GM21737 (cell line): Measurements from ENCODE around the gene LOXHD1.

ENCODE experiments used
- ATAC-seq: cut with Tn5 transposase; IDR thresholded peaks from one replicate; pipeline ENCODE4 v1.9.1; 2021; ENCODE audit warnings: mild to moderate bottlenecking, moderate library complexity; ENCODE audit not compliant: unreplicated experiment

LOXHD1 gene

DNA sequence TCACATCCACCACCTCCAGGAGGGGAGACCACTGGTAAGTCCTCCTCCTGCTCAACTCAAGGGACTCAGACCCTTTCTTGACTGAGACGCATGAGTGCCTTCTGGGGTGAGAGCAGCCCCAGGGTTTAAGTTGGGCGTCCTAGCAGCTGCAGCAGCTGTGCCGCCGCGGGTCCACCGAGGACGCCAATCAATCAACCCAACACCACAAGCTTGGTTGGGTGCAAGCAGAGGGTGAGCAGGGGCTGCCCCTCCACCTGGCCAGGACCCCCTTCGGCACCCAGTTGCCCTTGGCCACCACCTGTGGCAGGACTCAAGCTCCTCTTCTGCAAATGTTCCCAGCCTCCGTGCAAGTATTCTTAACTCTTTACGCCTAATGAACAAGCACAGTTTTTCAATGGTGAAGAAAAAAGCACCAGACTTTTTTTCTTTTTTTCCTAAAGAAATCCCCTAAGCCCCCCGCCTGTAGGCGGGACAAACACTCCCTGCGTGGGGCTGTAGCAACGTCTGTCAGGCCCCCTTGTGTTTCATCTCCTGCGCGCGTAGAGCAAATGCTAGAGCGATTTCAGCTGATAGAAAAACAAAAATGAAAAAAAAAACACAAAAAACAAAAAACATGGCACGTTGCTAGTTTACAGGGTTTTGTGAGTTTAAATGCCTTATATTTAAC is 197.1 kb downstream of the LOXHD1 start:
- no peak for ATAC-seq

DNA sequence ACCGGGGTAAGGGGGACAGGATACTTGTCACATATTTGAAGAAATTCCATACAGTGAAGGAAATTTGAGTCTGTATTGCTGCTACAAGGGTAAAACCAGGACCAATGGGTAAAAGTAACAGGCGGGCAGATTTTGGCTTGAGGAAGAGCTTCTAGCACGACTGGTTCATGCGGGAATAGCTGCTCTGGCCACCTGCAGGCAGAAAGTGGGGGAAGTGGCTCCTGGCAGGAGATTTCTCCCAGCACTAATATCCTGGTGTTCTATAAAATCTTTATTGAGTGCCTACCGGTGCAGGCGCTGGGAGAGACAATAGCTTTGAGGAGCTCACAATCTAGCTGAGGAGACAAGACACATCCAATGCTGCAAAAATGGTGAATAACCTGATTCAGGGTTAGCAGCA is 198.5 kb downstream of the LOXHD1 start:
- no peak for ATAC-seq

- ATAC-seq: no peak
Observed at GRCh38 chr18:46456691-46457090, 200.3 kb downstream of the LOXHD1 start.

DNA sequence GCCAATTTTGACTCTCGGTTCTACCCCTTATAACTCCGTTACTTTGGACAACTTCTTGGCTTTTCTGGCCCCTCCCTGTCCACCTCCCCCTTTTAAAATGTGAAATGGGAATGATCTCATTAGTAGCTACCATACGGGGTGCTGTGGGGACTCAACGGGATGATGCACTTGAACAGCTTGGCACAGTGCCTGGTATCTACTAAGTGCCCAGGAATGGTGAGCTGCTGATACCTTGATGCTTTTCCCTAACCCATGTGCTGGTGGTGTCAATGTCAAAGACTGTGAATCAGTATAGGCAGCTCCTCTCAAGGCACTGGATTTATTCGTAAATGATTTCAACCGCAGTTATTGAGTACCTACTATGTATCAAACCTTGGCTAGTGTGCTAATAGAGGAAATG is 204.2 kb downstream of the LOXHD1 start:
- ATAC-seq: no peak

- ATAC-seq: no peak
Observed at GRCh38 chr18:46449499-46449898, 207.5 kb downstream of the LOXHD1 start.

DNA sequence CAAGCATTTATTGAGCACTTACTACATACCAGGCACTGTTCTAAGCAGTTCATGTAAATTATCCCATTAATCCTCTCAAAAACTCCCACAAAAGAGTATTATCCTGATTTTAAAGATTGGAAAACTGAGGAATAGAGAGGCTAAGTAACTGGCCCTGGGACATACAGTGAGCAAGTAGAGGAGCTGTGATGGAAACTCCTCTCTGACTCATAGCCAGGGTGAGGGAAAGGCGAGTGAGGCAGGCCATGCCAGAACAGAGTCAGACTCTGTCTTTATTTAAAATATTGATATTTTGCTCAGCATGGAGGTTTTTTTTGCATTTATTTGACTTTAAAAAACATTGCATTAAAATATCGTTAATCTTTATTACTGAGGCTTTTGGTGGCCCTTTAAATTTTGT is 208.0 kb downstream of the LOXHD1 start:
- ATAC-seq: no peak

DNA sequence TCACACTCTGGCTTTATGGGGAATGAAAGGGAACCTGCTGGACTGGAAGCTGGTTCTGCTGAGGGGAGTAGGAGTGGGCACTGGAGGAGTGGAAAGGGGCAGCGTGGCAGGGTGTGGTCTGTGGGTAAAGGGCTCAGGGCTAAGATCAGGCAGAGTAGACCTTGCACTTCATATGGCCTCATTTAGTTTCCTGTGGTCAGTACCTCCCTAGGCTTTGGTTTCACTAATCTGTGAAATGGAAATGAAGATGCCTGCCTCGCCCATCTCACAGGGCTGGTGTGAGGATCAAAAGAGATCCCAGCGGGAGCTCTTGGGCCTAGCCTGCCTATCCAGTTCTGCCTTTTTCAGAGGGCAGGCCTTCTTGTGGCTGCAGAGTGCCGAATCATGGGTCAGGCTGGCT is 208.7 kb downstream of the LOXHD1 start:
- no peak for ATAC-seq

- ATAC-seq: no peak
Observed at GRCh38 chr18:46447792-46448191, 209.2 kb downstream of the LOXHD1 start.

- ATAC-seq: no peak
Observed at GRCh38 chr18:46447323-46447722, 209.7 kb downstream of the LOXHD1 start.

GRCh38 chr18:46445522-46446313 is 211.3 kb downstream of the LOXHD1 start:
- no peak for ATAC-seq

DNA sequence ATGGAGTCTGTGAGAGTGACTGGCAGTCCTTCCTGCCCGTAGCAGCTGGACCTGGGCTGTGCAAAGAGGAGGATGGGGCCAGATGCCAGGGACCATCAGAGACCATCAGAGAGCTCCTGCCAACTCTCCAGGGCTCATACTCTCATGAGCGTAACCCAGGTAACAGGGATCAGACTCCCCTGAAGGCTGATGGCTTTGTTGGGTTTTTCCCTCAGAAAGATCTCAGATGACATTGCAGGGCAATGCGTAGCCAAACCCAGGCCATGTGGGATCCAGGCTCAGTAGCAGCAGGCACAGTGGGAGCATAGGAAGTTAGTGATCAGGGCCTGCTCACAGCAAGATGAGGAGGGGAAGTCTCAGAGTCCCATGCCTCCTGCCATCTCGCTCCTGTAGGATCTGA is 218.0 kb downstream of the LOXHD1 start:
- no peak for ATAC-seq

GRCh38 chr18:46437061-46437460 is 220.0 kb downstream of the LOXHD1 start:
- ATAC-seq: no peak

GRCh38 chr18:46436621-46437020 is 220.4 kb downstream of the LOXHD1 start:
- no peak for ATAC-seq

DNA sequence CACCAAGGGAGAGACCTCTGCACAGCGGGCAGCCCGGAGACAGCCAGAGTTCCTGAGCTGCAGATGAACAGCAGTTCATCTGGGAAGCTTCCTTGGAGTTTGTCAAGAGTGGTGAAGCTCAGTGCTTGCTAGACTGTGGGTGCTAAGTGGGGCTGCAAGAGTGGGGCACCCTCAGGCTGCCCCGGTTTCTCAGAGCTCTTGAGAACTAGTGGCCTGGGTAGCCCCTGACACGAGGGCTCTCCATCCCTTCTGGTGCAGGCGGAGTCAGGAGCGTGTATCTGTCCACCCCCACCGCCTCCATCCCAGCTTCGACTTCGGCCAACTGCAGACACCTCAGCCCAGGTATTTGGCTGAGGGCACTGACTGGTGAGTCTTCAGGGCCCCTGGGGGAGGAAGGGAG is 222.0 kb downstream of the LOXHD1 start:
- ATAC-seq: no peak

DNA sequence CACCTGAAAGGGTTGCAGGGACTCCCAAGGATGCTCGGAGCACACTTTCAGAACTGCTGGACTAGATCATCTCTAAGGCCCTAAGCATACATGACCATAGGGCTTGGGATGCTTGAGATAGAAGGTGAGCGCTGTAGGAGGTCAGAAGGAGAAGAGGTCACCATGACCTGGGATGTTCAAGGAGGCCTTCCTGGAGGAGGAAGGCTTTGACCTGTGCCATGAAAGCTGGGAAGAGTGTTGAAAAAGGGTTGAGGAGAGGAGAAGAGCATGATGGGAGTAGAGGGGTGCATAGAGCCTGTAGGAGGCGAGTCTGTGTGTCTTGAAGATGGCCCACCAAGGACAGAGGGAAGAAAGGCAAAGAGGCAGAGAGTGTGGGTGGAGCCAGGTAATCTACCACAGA is 222.4 kb downstream of the LOXHD1 start:
- ATAC-seq: no peak

DNA sequence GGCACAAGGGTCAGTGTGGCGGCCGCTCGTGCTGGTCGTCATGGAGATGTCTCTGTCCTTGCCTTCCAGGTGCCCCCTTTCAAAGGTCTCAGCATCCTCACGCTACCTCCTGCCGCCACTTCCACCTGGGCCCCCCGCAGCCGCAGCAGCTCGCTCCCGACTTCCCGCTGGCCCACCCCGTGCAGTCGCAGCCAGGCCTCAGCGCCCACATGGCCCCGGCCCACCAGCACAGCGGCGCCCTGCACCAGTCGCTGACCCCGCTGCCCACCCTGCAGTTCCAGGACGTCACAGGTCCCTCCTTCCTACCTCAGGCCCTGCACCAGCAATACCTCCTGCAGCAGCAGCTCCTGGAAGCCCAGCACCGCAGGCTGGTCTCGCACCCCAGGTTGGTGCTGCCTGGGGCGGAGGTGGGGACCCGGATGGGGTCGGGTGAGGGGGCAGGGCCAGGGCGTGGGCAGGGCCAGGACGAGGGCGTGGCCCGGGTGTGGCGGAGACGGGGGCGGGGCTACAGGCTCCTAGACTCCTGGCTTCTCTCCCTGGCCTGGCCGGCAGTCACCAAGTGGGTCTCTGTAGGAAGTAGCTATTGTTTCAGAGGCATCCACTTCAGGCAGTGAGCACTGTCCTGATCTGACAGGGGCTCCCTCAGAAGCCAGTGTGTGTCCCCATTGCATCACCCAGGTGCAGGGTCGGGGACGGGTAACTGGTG is 223.7 kb downstream of the LOXHD1 start:
- no peak for ATAC-seq

DNA sequence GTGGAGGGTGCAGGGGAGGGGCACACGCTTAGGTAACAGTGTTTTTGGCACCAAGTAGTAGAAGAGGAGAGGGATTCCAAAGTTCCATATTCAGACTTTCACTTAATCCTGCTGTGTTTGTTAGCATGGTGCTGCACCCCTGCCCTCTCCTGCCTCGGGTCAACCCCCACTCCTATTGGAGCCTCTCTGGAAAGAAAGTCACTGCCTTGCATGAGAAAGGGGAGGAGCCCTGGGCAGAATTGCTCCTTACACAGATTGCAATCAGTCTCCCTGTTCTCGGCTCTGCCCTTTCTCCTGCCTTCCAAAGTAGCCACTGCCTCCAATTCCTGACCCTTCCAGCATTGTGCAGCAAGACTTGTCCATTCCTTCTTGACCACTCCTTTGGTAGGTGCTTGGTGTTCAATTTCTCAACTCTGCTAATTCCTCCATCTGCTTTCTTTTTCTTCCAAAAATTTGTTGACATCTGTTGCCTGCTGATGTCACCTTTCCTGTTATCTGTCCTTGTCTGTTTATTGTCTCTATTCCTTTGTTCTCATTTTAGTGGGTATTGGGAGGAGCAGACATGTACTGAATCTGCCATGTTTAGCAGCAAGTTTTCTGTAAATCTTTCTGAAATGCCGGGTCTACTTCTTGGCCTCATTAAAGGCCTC is 225.4 kb downstream of the LOXHD1 start:
- ATAC-seq: no peak

GRCh38 chr18:46429649-46430224 is 227.3 kb downstream of the LOXHD1 start:
- ATAC-seq: no peak

- ATAC-seq: no peak
Observed at GRCh38 chr18:46429130-46429529, 227.9 kb downstream of the LOXHD1 start.

- ATAC-seq: no peak
Observed at GRCh38 chr18:46428368-46428767, 228.7 kb downstream of the LOXHD1 start.
